Right lobe of liver (tissue), 6 donors: ENCODE measurements around the gene VPS35L. TPM values are rescaled to one million over a fixed set of nuclear protein-coding genes. Genes with fewer than 3 reads are reported as not detected.
"Not testable (repeated sequence)": the region's sequence is repeated elsewhere in the genome, so short reads cannot be mapped to it uniquely, and the experiment has no call there.

Experiments used
- ATAC-seq, 4 donors: fragments of 200-7000 bp; cut with Tn5 transposase; one replicate each; pipeline ENCODE4 v1.9.1; 2020; ENCODE audit warnings: mild to moderate bottlenecking in 4 of 4, moderate library complexity in 4 of 4
- DNase-seq, 3 donors: peaks; one replicate each; pipeline ENCODE4 v3.0.0-alpha.2; 2020
- H3K27ac ChIP-seq, 3 donors: fragments of 200-600 bp; one replicate each; pipeline ENCODE4 v1.8.0; 2022
- H3K27me3 ChIP-seq, 2 donors: fragments of 200-600 bp; one replicate each; pipeline ENCODE4 v1.8.0; 2022
- H3K36me3 ChIP-seq, 4 donors: fragments of 200-600 bp; sonication (generic) in 1 of 4; one replicate each; pipeline versions ENCODE4 v1.5.1 to v1.8.0; 2017 to 2022; ENCODE audit warnings: control low read depth in 1 of 4
- H3K4me1 ChIP-seq, 4 donors: fragments of 200-600 bp; sonication (generic) in 1 of 4; one replicate each; pipeline versions ENCODE4 v1.5.1 to v1.8.0; 2017 to 2022; ENCODE audit warnings: control low read depth in 1 of 4
- H3K4me3 ChIP-seq, 3 donors: fragments of 200-600 bp; one replicate each; pipeline ENCODE4 v1.8.0; 2022
- H3K9me3 ChIP-seq, 4 donors: fragments of 200-600 bp; sonication (generic) in 1 of 4; one replicate each; pipeline versions ENCODE4 v1.5.1 to v1.8.0; 2017 to 2022; ENCODE audit warnings: control low read depth in 1 of 4
- POLR2A ChIP-seq: fragments of 450-650 bp; IDR thresholded peaks from one replicate; pipeline ENCODE4 v1.6.1; 2017; ENCODE audit warnings: antibody characterized with exemption, mild to moderate bottlenecking
- WGBS: methylation state at CpG from one replicate; pipeline ENCODE4 v1.1.6; 2018; ENCODE audit warnings: low coverage, low lambda C conversion rate; ENCODE audit not compliant: insufficient coverage; ENCODE audit errors: missing lambda C conversion rate; 5-methylcytosine and 5-hydroxymethylcytosine counted together
- intact Hi-C, 2 donors: fragments of 100-400 bp; cut with DNase I; formaldehyde crosslinking; loops; one replicate each; pipeline versions ENCODE4 v1.11.2 to v1.14.1; 2022
- total RNA-seq, 6 experiments: library from RNA; depleted of rRNA in 2 of 6; stranded (reverse); fragments of >200 nt in 2 of 6; fragmentation: NEBNext Ultra II Directional in 3 of 6; extraction: Animal tissue kit (Norgen Biotek cat#: 25700) in 3 of 6; gene quantifications; one replicate each; pipeline versions ENCODE4 v1.1.0 to v1.2.4, GENCODE V29; 2016 to 2023
- TF ChIP-seq, protein P1 (sequence below), 4 donors: fragments of 200-600 bp in 3 of 4; fragments of 450-650 bp in 1 of 4; IDR thresholded peaks; one replicate each; pipeline versions ENCODE4 v1.5.1 to v1.8.0; 2016 to 2022; ENCODE audit warnings: antibody characterized with exemption in 4 of 4, mild to moderate bottlenecking in 2 of 4
- donor health status: DM: no; HTN: yes; CAD: no.
- donor health status: DM: no; HTN: no; CAD: no.
- donor health status: DM: no; HTN: no; CAD: no.
- donor health status: DM: no; HTN: yes; CAD: no.
- donor health status: DM: no; HTN: yes; CAD: no.

The VPS35L gene
- total RNA-seq, 6 experiments from 2014 or later = 19.3 to 24.3 (median 20.4) TPM

DNA sequence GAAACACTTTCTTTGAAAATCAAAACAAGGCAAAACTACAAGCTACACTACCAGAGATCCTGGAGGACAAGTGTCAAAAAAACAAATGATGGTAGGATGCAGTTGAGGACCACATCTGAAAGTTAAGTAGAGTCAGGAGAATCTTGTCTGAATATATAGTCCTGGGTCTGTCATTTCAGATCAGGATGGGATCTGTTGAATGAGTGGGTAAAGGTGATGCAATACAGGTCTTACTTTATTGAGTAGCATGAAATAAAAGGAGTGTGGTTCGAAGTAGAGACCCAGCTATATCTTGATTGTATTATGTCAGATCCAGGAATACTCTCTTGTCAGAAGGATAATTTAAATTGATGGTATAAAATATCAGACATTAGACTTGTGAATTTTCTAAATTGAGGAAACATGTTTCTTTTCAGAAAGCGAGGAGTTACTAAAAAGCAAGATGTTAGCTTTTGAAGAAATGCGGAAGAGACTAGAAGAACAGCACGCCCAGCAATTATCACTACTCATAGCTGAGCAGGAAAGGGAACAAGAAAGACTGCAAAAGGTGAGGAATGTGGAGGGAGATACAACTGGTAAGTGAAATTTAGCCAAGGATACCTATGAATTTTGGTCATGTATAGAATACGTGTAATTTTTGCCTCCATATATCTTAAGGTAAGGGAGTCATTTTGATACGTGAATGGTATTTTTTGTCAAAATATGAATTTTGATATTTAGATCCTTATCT lies 15.1 kb upstream of the VPS35L start:
- Histone ChIP-seq H3K27ac (no peak overlapping the region), H3K4me1 (peaks cover 0 to 10% (median 2%) of the 10 kb centered on the region in 4 donors), H3K9me3 (no peaks in the 10 kb centered on the region), H3K36me3 (peaks cover 0 to 5% (median 1%) of the 10 kb centered on the region in 4 donors), H3K4me3 (no peak overlapping the region), H3K27me3 (no peaks in the 10 kb centered on the region)
- no peak for DNase-seq
- intact Hi-C loops = no loop called here
- no peak for ATAC-seq
- no peak for TF ChIP-seq POLR2A
- TF ChIP-seq, protein P1, sequence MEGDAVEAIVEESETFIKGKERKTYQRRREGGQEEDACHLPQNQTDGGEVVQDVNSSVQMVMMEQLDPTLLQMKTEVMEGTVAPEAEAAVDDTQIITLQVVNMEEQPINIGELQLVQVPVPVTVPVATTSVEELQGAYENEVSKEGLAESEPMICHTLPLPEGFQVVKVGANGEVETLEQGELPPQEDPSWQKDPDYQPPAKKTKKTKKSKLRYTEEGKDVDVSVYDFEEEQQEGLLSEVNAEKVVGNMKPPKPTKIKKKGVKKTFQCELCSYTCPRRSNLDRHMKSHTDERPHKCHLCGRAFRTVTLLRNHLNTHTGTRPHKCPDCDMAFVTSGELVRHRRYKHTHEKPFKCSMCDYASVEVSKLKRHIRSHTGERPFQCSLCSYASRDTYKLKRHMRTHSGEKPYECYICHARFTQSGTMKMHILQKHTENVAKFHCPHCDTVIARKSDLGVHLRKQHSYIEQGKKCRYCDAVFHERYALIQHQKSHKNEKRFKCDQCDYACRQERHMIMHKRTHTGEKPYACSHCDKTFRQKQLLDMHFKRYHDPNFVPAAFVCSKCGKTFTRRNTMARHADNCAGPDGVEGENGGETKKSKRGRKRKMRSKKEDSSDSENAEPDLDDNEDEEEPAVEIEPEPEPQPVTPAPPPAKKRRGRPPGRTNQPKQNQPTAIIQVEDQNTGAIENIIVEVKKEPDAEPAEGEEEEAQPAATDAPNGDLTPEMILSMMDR (IDR thresholded peaks at IDR 0.05) = no peak
- WGBS = 95% methylated on average over 6 of the region's 6 CpGs

DNA sequence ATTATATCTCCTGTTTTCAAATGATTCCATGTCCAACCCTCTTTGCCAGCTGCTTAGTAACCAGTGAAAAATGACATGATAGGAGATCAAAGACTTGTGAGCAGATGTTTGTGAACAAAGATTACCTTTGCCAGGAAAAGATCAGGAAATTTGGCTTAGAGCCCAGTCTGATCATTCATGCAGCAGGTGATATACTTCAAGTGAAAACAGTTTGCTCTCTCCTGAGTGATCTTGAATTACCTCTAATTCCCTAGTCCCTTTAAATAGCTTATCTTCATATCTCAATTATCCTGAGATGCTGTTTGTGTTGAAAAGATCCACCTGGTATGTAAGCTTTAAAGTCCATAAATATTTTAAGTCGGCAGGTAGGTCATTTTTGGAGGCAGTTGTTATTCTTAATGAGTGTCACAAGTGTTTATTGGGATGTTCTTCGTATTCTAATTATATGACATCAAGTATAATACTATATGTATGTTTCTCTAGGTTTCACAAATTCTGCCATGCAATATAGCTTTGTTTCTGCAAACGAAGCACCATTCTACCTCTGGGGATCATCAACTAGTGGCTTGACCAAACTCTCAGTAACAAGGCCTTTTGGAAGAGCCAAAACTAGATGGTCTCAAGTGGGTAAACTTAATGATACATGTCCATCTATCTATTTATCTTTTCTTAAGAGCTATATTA lies 13.2 kb upstream of the VPS35L start:
- Histone ChIP-seq H3K36me3 (peaks cover 0 to 13% (median 2%) of the 10 kb centered on the region in 4 donors), H3K4me1 (peaks cover 0 to 10% (median 2%) of the 10 kb centered on the region in 4 donors), H3K27ac (peak overlapping the region in 1 of 3 donors; percentile 15), H3K9me3 (no peaks in the 10 kb centered on the region), H3K27me3 (no peaks in the 10 kb centered on the region), H3K4me3 (no peak overlapping the region)
- DNase-seq (peak in 1 of 3 donors; percentile 59), ATAC-seq (peak; percentile 90 to 96 (median 92))
- TF ChIP-seq, protein P1 (IDR thresholded peaks at IDR 0.05) = no peak
- TF ChIP-seq POLR2A = no peak
- WGBS = 72% methylated on average over 3 of the region's 3 CpGs
- intact Hi-C loops = no loop called here

- H3K27me3 ChIP-seq, intact Hi-C loops, ATAC-seq, H3K4me3 ChIP-seq, H3K9me3 ChIP-seq, DNase-seq, H3K27ac ChIP-seq, H3K4me1 ChIP-seq: not testable (repeated sequence)
- WGBS = 72% methylated on average over 10 of the region's 10 CpGs
- peaks cover 0 to 13% (median 2%) of the 10 kb centered on the region in 4 donors for H3K36me3 ChIP-seq
These were observed 12.1 kb upstream of the VPS35L start for GRCh38 chr16:19543278-19543996.

DNA sequence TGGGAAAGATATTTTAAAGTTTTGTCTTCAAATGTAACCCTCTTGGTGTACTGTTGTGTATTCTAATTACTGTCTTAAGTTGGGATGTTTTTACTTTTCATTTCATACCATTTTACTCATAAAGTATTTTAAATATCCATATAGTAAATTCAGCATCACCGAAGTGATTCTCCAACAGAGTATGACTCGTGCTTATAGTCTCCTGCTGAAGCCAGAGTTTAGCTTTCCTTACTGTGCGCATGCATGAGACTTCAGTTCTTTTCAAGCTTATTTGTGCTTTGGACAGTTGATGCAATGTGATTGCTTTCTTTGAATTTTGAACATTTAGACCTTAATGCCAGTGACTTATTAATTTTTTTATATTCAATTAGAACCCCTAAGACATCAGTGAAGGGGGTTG lies 7.4 kb upstream of the VPS35L start:
- WGBS = 88% methylated on average over 3 of the region's 3 CpGs
- intact Hi-C loops = no loop called here
- ATAC-seq = no peak

More for the DNA sequence above, 7.4 kb upstream of the VPS35L start:
- peaks cover 0 to 4% (median 0%) of the 10 kb centered on the region in 4 donors for H3K4me1 ChIP-seq
- TF ChIP-seq, protein P1 (IDR thresholded peaks at IDR 0.05) = no peak
- TF ChIP-seq POLR2A = no peak
- no peak for DNase-seq
- H3K9me3 ChIP-seq = no peaks in the 10 kb centered on the region
- peaks cover 0 to 18% (median 2%) of the 10 kb centered on the region in 4 donors for H3K36me3 ChIP-seq
- no peak overlapping the region for H3K27ac ChIP-seq
- no peak overlapping the region for H3K4me3 ChIP-seq
- H3K27me3 ChIP-seq = no peaks in the 10 kb centered on the region
